ENCODE measurements around the gene FYCO1.

DNA sequence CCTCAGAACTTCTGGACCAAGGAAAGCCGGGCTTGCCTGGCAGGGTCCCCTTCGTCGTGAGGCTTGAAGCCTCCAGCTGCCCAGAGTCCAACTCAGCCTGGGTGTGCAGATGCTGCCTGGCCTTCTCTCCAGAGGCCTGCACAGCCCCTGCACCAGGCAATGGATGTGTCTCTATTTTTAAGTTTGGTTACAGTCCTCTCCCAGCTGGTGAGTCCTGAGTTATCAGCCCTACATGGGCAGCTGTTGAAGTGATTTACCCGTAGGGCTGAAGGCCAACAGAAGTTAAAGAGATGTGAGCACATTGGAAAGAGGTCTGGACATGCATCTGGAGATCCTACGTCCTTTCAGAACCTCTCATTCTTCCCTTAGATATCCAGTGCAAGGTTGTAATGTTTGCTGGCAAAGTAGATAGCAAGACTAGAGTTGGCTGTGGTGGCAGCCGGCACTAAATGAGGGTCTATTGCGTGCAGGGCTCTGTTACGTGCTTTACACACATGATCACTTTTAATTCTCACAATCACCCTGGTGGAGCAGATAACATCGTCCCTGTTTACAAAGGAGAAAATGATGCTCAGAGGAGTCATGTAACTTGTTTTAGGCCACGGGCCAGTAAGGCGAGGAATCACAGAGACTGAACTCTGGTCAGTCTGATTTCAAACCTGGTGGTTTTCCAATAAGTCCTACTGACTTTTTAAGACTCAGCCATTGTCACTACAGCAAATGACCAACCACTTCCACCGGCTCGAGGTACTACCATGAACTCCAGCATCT lies 9.9 kb downstream of the FYCO1 start:
- TF ChIP-seq, protein P1, sequence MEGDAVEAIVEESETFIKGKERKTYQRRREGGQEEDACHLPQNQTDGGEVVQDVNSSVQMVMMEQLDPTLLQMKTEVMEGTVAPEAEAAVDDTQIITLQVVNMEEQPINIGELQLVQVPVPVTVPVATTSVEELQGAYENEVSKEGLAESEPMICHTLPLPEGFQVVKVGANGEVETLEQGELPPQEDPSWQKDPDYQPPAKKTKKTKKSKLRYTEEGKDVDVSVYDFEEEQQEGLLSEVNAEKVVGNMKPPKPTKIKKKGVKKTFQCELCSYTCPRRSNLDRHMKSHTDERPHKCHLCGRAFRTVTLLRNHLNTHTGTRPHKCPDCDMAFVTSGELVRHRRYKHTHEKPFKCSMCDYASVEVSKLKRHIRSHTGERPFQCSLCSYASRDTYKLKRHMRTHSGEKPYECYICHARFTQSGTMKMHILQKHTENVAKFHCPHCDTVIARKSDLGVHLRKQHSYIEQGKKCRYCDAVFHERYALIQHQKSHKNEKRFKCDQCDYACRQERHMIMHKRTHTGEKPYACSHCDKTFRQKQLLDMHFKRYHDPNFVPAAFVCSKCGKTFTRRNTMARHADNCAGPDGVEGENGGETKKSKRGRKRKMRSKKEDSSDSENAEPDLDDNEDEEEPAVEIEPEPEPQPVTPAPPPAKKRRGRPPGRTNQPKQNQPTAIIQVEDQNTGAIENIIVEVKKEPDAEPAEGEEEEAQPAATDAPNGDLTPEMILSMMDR (conservative IDR thresholded peaks at IDR 0.05; ENCODE audit: low read length) = no peak
- no peak for TF ChIP-seq EZH2phosphoT487 (IDR thresholded peaks at IDR 0.05; ENCODE audit: borderline replicate concordance, low read depth, low read length)

Measured in OCI-LY7 (cell line).